K562 (cell line): Measurements from ENCODE around the gene DCAF6. TPM values are rescaled to one million over a fixed set of nuclear protein-coding genes. Genes with fewer than 3 reads are reported as not detected.

ENCODE experiments used
- ADNP ChIP-seq: fragments of 200-800 bp; sonication (Bioruptor generic); IDR thresholded peaks from 2 replicates; pipeline ENCODE4 v1.6.1; 2016; ENCODE audit warnings: missing genetic modification characterization, missing compliant biosample characterization
- BHLHE40 ChIP-seq: IDR thresholded peaks from 2 replicates; pipeline ENCODE4 v1.6.1; 2011; ENCODE audit warnings: low read length, improper control_type of control experiment
- CBX5 ChIP-seq: IDR thresholded peaks from 2 replicates; pipeline ENCODE4 v1.6.1; 2014; ENCODE audit warnings: low read depth, borderline replicate concordance
- CC2D1A ChIP-seq: fragments of 450-650 bp; IDR thresholded peaks from 2 replicates; pipeline ENCODE4 v1.6.1; 2017; ENCODE audit warnings: mild to moderate bottlenecking
- CREB1 ChIP-seq, 2 experiments: sonication (generic) in 1 of 2; formaldehyde crosslinking in 1 of 2; IDR thresholded peaks; 2 replicates each; pipeline versions ENCODE4 v1.6.1 to v1.8.0; 2012 to 2022; ENCODE audit warnings: inconsistent platforms in 1 of 2, mild to moderate bottlenecking in 1 of 2, missing genetic modification reagents in 1 of 2, moderate library complexity in 1 of 2
- CREM ChIP-seq: IDR thresholded peaks from 2 replicates; pipeline ENCODE4 v1.6.1; 2014; ENCODE audit warnings: antibody characterized with exemption, low read depth
- DPF2 ChIP-seq: fragments of 450-650 bp; IDR thresholded peaks from 2 replicates; pipeline ENCODE4 v1.6.1; 2016
- ETV1 ChIP-seq: fragments of 450-650 bp; conservative IDR thresholded peaks from 2 replicates; pipeline ENCODE4 v1.6.1; 2016; ENCODE audit warnings: missing genetic modification characterization, control low read depth, low read depth, missing compliant biosample characterization
- FOXA3 ChIP-seq, 2 experiments: fragments of 450-650 bp in 1 of 2; sonication (generic) in 1 of 2; formaldehyde crosslinking; IDR thresholded peaks in 1 of 2; conservative IDR thresholded peaks in 1 of 2; 2 replicates each; pipeline versions ENCODE4 v1.4.0 to v1.8.0; 2020 to 2022; ENCODE audit warnings: mild to moderate bottlenecking in 2 of 2, missing genetic modification reagents in 1 of 2
- HMG20A ChIP-seq: fragments of 450-650 bp; formaldehyde crosslinking; conservative IDR thresholded peaks from 2 replicates; pipeline ENCODE4 v1.4.0; 2020; ENCODE audit warnings: mild to moderate bottlenecking, mixed read lengths
- NCOA2 ChIP-seq, 2 experiments: fragments of 450-650 bp; IDR thresholded peaks; 2 replicates each; pipeline ENCODE4 v1.6.1; 2018; ENCODE audit warnings: mild to moderate bottlenecking in 2 of 2, moderate library complexity in 1 of 2; ENCODE audit not compliant: partially characterized antibody in 2 of 2
- NFXL1 ChIP-seq: fragments of 450-650 bp; formaldehyde crosslinking; IDR thresholded peaks from 2 replicates; pipeline ENCODE4 v1.4.0; 2021; ENCODE audit warnings: mild to moderate bottlenecking
- PHTF2 ChIP-seq: fragments of 250-450 bp; sonication (Bioruptor Pico); IDR thresholded peaks from 2 replicates; pipeline ENCODE4 v1.5.0; 2021; ENCODE audit warnings: mild to moderate bottlenecking
- RHOXF2B ChIP-seq: fragments of 250-450 bp; sonication (Bioruptor Pico); conservative IDR thresholded peaks from 2 replicates; pipeline ENCODE4 v1.5.1; 2021
- SIN3A ChIP-seq, 2 experiments: fragments of 150-350 bp in 1 of 2; IDR thresholded peaks; 2 replicates each; pipeline ENCODE4 v1.6.1; 2011 to 2016; ENCODE audit warnings: borderline replicate concordance in 2 of 2, low read depth in 2 of 2, low read length in 2 of 2, mild to moderate bottlenecking in 2 of 2, moderate library complexity in 2 of 2; ENCODE audit not compliant: control insufficient read depth in 1 of 2
- SLC30A9 ChIP-seq: fragments of 250-450 bp; sonication (Bioruptor Pico); IDR thresholded peaks from 2 replicates; pipeline ENCODE4 v1.8.0; 2022; ENCODE audit warnings: mild to moderate bottlenecking, moderate library complexity
- SUPT5H ChIP-seq: fragments of 450-650 bp; IDR thresholded peaks from 2 replicates; pipeline ENCODE4 v1.6.1; 2016
- ZNF12 ChIP-seq: sonication (generic); formaldehyde crosslinking; IDR thresholded peaks from 2 replicates; pipeline ENCODE4 v1.4.0; 2020; ENCODE audit warnings: mild to moderate bottlenecking, missing genetic modification reagents
- ZNF133 ChIP-seq: fragments of 250-450 bp; sonication (Bioruptor Pico); IDR thresholded peaks from 2 replicates; pipeline ENCODE4 v1.4.0; 2020; ENCODE audit warnings: mild to moderate bottlenecking
- ZNF134 ChIP-seq: fragments of 250-450 bp; sonication (Bioruptor Pico); conservative IDR thresholded peaks from 2 replicates; pipeline ENCODE4 v1.4.0; 2020
- ZNF140 ChIP-seq: fragments of 250-450 bp; sonication (Bioruptor Pico); IDR thresholded peaks from 2 replicates; pipeline ENCODE4 v1.8.0; 2021; ENCODE audit warnings: moderate library complexity, mild to moderate bottlenecking, inconsistent platforms
- ZNF197 ChIP-seq: fragments of 200-800 bp; sonication (Bioruptor generic); IDR thresholded peaks from 2 replicates; pipeline ENCODE4 v1.6.1; 2016; ENCODE audit warnings: low read depth, missing genetic modification characterization, missing compliant biosample characterization
- ZNF217 ChIP-seq: sonication (generic); formaldehyde crosslinking; IDR thresholded peaks from 2 replicates; pipeline ENCODE4 v1.8.0; 2022; ENCODE audit warnings: mild to moderate bottlenecking, missing genetic modification reagents
- ZNF584 ChIP-seq: fragments of 200-800 bp; sonication (Bioruptor generic); IDR thresholded peaks from 2 replicates; pipeline ENCODE4 v1.6.1; 2016; ENCODE audit warnings: low read depth, mild to moderate bottlenecking, missing genetic modification characterization, missing compliant biosample characterization
- polyA plus RNA-seq, 8 experiments: library from polyadenylated mRNA; depleted of rRNA in 4 of 8; stranded (reverse) in 5 of 8; unstranded in 3 of 8; fragments of >200 nt; fragmentation: Nextera tagmentation in 2 of 8; fragmentation: Illumina TruSeq in 1 of 8; extraction: Ambion mirVana in 2 of 8; extraction: Trizol in 1 of 8; gene quantifications; 2 replicates each; pipeline versions ENCODE4 v1.2.1 to v1.2.3, GENCODE V29; 2011 to 2014; ENCODE audit warnings: inconsistent platforms in 1 of 8, missing spikeins in 1 of 8
- total RNA-seq, 7 experiments: library from RNA; depleted of rRNA in 6 of 7; stranded (reverse); fragments of >200 nt in 6 of 7; fragmentation: Illumina TruSeq in 2 of 7; extraction: Trizol in 2 of 7; gene quantifications; 2 replicates each; pipeline versions ENCODE4 v1.2.1 to v1.2.3, GENCODE V29; 2011 to 2021; ENCODE audit warnings: low replicate concordance in 1 of 7
- TF ChIP-seq, protein P1 (sequence below): fragments of 250-450 bp; sonication (Bioruptor Pico); IDR thresholded peaks from 2 replicates; pipeline ENCODE4 v1.4.0; 2020
- TF ChIP-seq, protein P2 (sequence below): fragments of 450-650 bp; IDR thresholded peaks from 2 replicates; pipeline ENCODE4 v1.6.1; 2016; ENCODE audit warnings: borderline replicate concordance
- TF ChIP-seq, protein P3 (sequence below): sonication (generic); formaldehyde crosslinking; IDR thresholded peaks from 2 replicates; pipeline ENCODE4 v1.9.0; 2022; ENCODE audit warnings: mild to moderate bottlenecking, missing genetic modification reagents
- TF ChIP-seq, protein P4 (sequence below): fragments of 250-450 bp; sonication (Bioruptor Pico); IDR thresholded peaks from 2 replicates; pipeline ENCODE4 v1.6.1; 2021; ENCODE audit warnings: mild to moderate bottlenecking

The DCAF6 gene
- total and polyA plus RNA-seq, 9 of the 15 experiments (the other 6 are each of a cell fraction or from before 2014, with no cell fraction given) = 19.1 to 102 (median 46.3) TPM

- TF ChIP-seq, protein P1, sequence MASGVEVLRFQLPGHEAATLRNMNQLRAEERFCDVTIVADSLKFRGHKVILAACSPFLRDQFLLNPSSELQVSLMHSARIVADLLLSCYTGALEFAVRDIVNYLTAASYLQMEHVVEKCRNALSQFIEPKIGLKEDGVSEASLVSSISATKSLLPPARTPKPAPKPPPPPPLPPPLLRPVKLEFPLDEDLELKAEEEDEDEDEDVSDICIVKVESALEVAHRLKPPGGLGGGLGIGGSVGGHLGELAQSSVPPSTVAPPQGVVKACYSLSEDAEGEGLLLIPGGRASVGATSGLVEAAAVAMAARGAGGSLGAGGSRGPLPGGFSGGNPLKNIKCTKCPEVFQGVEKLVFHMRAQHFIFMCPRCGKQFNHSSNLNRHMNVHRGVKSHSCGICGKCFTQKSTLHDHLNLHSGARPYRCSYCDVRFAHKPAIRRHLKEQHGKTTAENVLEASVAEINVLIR (CRISPR knock-in tag) = no peak
- TF ChIP-seq DPF2 (peak; percentile 70), ZNF133 (CRISPR knock-in tag) (no peak), ETV1 (tag) (no peak), PHTF2 (CRISPR knock-in tag) (no peak), ZNF197 (no peak), ZNF12 (CRISPR knock-in tag) (no peak), ZNF140 (CRISPR knock-in tag) (no peak), CC2D1A (no peak), CREB1 (IDR thresholded peaks at IDR 0.05) (no peak; the same call in 1 of the 2 replicates), CREB1 (CRISPR knock-in tag; IDR thresholded peaks at IDR 0.05) (no peak), RHOXF2B (CRISPR knock-in tag) (no peak), CBX5 (no peak), ZNF217 (no peak), BHLHE40 (no peak), CREM (0 out of 2 replicates have a peak, but pooled peaks have one; percentile 28), SIN3A (IDR thresholded peaks at IDR 0.05; ENCODE audit: borderline replicate concordance in 2 of 2, control insufficient read depth in 1 of 2, low read depth in 2 of 2, low read length in 2 of 2) (no peak), HMG20A (CRISPR knock-in tag) (no peak), ADNP (tag) (no peak), ZNF134 (CRISPR knock-in tag) (no peak), NCOA2 (IDR thresholded peaks at IDR 0.05; ENCODE audit: partially characterized antibody in 2 of 2) (no peak), SUPT5H (no peak), FOXA3 (CRISPR knock-in tag; conservative IDR thresholded peaks at IDR 0.05 in 1 of 2, IDR thresholded peaks at IDR 0.05 in 1 of 2) (peak in 1 of 2 experiments; percentile 85; a peak in 2 of 4 replicates), NFXL1 (CRISPR knock-in tag) (no peak), ZNF584 (CRISPR knock-in tag) (no peak), SLC30A9 (CRISPR knock-in tag) (no peak)
- TF ChIP-seq, protein P2, sequence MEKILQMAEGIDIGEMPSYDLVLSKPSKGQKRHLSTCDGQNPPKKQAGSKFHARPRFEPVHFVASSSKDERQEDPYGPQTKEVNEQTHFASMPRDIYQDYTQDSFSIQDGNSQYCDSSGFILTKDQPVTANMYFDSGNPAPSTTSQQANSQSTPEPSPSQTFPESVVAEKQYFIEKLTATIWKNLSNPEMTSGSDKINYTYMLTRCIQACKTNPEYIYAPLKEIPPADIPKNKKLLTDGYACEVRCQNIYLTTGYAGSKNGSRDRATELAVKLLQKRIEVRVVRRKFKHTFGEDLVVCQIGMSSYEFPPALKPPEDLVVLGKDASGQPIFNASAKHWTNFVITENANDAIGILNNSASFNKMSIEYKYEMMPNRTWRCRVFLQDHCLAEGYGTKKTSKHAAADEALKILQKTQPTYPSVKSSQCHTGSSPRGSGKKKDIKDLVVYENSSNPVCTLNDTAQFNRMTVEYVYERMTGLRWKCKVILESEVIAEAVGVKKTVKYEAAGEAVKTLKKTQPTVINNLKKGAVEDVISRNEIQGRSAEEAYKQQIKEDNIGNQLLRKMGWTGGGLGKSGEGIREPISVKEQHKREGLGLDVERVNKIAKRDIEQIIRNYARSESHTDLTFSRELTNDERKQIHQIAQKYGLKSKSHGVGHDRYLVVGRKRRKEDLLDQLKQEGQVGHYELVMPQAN = no peak
- TF ChIP-seq, protein P3, sequence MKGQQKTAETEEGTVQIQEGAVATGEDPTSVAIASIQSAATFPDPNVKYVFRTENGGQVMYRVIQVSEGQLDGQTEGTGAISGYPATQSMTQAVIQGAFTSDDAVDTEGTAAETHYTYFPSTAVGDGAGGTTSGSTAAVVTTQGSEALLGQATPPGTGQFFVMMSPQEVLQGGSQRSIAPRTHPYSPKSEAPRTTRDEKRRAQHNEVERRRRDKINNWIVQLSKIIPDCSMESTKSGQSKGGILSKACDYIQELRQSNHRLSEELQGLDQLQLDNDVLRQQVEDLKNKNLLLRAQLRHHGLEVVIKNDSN (CRISPR knock-in tag) = no peak
- TF ChIP-seq, protein P4, sequence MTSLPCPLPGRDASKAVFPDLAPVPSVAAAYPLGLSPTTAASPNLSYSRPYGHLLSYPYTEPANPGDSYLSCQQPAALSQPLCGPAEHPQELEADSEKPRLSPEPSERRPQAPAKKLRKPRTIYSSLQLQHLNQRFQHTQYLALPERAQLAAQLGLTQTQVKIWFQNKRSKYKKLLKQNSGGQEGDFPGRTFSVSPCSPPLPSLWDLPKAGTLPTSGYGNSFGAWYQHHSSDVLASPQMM (CRISPR knock-in tag) = no peak
Measured at GRCh38 chr1:167926486-167926997, 9.9 kb upstream of the DCAF6 start (continued).
